Mesothelial cell of epicardium (in vitro differentiated cells): ENCODE results near the gene FAM209A. TPM values are rescaled to one million over a fixed set of nuclear protein-coding genes. Genes with fewer than 3 reads are reported as not detected.

Experiments
- DNase-seq, 2 experiments: peaks; one replicate each; pipeline ENCODE4 v3.0.0; 2021; ENCODE audit warnings: low spot score in 2 of 2; ENCODE audit not compliant: unreplicated experiment in 2 of 2
- H3K27ac Mint-ChIP-seq: 2 replicates; pipeline ENCODE4 v1.8.0; 2021; ENCODE audit warnings: mixed read lengths
- H3K27me3 Mint-ChIP-seq: 2 replicates; pipeline ENCODE4 v1.8.0; 2021; ENCODE audit warnings: low read depth, mixed read lengths
- H3K36me3 Mint-ChIP-seq: 2 replicates; pipeline ENCODE4 v1.8.0; 2021; ENCODE audit warnings: mixed read lengths
- H3K4me1 Mint-ChIP-seq: 2 replicates; pipeline ENCODE4 v1.8.0; 2021; ENCODE audit warnings: mixed read lengths
- H3K4me3 Mint-ChIP-seq: 2 replicates; pipeline ENCODE4 v1.8.0; 2021; ENCODE audit warnings: mild to moderate bottlenecking, moderate library complexity, mixed read lengths
- H3K9me3 Mint-ChIP-seq: 2 replicates; pipeline ENCODE4 v1.8.0; 2021; ENCODE audit warnings: mixed read lengths
- total RNA-seq: library from RNA; stranded (reverse); gene quantifications from 3 replicates; pipeline ENCODE4 v1.2.1, GENCODE V29; 2021
- TF ChIP-seq, protein P1 (sequence below): fragments of 200-600 bp; sonication (generic); IDR thresholded peaks from one replicate; pipeline ENCODE4 v1.5.0; 2021; ENCODE audit warnings: antibody characterized with exemption; ENCODE audit not compliant: unreplicated experiment

FAM209A gene
- total RNA-seq, 1 donor from 2014 or later, result 0.34 TPM

DNA sequence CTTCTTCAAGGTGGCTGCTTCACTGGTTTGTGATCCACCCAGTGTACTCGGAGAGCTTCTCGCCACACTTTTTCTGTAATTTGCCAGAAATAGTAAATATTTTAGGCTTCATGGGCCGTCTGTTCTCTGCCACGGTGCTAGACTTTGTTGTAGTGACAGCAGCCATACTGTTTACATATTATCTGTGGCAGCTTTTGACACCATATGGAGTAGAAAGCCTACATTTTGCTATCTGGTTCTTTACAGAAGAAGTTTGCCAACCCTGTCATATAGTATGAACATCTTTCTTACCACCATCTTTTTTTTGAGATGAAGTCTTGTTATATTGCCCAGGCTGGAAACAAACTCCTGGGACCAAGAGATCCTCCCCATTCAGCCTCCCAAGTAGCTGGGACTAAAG is 41.0 kb downstream of the FAM209A start:
- Mint-ChIP-seq H3K27me3 (no peaks in the 10 kb centered on the region), H3K9me3 (peaks cover 3% of the 10 kb centered on the region), H3K4me3 (no peak overlapping the region), H3K27ac (peak overlapping the region; percentile 85), H3K4me1 (peaks cover 14% of the 10 kb centered on the region), H3K36me3 (no peaks in the 10 kb centered on the region)
- TF ChIP-seq, protein P1, sequence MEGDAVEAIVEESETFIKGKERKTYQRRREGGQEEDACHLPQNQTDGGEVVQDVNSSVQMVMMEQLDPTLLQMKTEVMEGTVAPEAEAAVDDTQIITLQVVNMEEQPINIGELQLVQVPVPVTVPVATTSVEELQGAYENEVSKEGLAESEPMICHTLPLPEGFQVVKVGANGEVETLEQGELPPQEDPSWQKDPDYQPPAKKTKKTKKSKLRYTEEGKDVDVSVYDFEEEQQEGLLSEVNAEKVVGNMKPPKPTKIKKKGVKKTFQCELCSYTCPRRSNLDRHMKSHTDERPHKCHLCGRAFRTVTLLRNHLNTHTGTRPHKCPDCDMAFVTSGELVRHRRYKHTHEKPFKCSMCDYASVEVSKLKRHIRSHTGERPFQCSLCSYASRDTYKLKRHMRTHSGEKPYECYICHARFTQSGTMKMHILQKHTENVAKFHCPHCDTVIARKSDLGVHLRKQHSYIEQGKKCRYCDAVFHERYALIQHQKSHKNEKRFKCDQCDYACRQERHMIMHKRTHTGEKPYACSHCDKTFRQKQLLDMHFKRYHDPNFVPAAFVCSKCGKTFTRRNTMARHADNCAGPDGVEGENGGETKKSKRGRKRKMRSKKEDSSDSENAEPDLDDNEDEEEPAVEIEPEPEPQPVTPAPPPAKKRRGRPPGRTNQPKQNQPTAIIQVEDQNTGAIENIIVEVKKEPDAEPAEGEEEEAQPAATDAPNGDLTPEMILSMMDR, result no peak
- no peak for DNase-seq

DNA sequence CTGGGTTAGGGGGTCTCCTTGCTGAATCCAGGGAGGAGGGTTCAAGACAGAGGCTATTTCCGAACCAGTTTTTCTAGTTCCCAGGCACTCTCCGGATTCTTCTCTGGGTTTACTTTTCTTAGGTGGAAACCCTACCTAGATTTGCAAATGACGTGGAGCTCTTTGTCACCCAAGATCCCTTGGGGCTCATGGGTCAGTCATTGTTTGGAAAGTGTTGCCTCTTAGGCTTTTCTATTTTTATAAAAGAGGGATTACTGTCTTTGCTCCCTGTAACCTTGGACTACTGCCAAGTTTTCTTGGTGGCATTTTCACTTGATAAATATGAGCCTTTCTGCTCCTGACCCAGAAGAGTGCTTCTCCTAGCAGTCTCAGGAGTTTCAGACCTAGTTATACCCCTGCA is 42.1 kb downstream of the FAM209A start:
- H3K36me3 Mint-ChIP-seq, result no peaks in the 10 kb centered on the region
- peak overlapping the region; percentile 85 for H3K27ac Mint-ChIP-seq
- DNase-seq, result no peak
- H3K4me1 Mint-ChIP-seq, result peaks cover 14% of the 10 kb centered on the region
- peaks cover 3% of the 10 kb centered on the region for H3K9me3 Mint-ChIP-seq
- no peaks in the 10 kb centered on the region for H3K27me3 Mint-ChIP-seq
- TF ChIP-seq, protein P1, result no peak
- H3K4me3 Mint-ChIP-seq, result no peak overlapping the region

DNA sequence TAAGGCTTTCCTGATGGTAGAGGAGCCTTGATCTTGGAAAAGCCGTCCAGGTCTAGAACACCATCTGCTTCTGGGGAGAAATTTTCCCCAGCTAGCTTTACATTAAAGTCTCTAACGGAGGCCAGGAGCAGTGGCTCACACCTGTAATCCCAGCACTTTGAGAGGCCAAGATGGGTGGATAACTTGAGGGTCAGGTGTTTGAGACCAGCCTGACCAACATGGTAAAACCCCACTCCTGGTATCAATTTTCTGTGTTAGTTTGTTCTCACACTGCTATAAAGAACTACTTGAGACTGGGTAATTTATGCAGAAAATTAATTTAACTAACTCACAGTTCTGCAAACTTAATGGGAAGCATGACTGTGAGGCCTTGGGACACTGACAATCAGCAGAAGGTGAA is 46.3 kb downstream of the FAM209A start:
- Mint-ChIP-seq H3K4me3 (no peak overlapping the region), H3K9me3 (peaks cover 3% of the 10 kb centered on the region), H3K36me3 (no peaks in the 10 kb centered on the region), H3K27ac (no peak overlapping the region), H3K4me1 (peaks cover 18% of the 10 kb centered on the region), H3K27me3 (no peaks in the 10 kb centered on the region)
- no peak for DNase-seq
- TF ChIP-seq, protein P1, result no peak

DNA sequence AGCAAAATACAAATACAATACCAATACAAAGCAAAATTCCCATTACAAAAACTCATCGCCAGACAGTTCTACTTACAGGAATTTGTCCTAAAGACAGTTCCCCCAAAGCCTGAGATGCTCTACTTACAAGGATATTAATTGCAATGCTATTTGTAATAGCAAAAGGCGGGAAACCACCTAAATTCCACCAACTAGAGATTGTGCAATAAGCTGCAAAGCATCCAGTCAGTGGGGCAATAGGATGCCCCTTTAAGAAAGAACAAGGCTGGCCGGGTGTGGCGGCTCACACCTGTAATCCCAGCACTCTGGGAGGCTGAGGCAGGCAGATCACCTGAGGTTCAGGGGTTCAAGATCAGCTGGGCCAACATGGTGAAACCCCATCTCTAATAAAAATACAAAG is 47.6 kb downstream of the FAM209A start:
- Mint-ChIP-seq H3K27me3 (no peaks in the 10 kb centered on the region), H3K4me3 (no peak overlapping the region), H3K36me3 (no peaks in the 10 kb centered on the region), H3K9me3 (peaks cover 3% of the 10 kb centered on the region), H3K4me1 (peaks cover 8% of the 10 kb centered on the region), H3K27ac (no peak overlapping the region)
- TF ChIP-seq, protein P1, result no peak
- no peak for DNase-seq

DNA sequence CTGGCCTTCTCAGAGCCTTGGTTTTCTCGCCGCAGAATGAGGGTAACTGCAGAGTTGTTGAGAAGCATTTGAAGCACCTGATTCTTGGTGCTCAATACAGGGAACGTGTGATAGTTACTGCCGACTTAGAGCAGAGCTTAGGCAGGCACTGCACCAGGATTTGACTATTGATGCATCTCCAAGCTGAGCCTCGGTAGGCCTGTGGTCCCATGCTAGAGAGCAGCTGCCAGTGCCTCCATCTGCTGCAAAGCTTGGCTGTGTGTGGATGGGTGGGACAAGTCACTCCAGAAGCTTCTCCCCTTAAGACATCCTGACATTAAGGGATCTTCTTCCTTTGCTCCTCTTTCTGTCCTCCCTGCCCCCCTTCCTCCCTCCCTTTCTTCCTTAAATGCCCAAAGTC is 49.4 kb downstream of the FAM209A start:
- no peaks in the 10 kb centered on the region for H3K36me3 Mint-ChIP-seq
- no peak for DNase-seq
- H3K27ac Mint-ChIP-seq, result no peak overlapping the region
- H3K9me3 Mint-ChIP-seq, result peaks cover 3% of the 10 kb centered on the region
- H3K27me3 Mint-ChIP-seq, result no peaks in the 10 kb centered on the region
- TF ChIP-seq, protein P1, result no peak
- no peak overlapping the region for H3K4me3 Mint-ChIP-seq
- H3K4me1 Mint-ChIP-seq, result peaks cover 5% of the 10 kb centered on the region

DNA sequence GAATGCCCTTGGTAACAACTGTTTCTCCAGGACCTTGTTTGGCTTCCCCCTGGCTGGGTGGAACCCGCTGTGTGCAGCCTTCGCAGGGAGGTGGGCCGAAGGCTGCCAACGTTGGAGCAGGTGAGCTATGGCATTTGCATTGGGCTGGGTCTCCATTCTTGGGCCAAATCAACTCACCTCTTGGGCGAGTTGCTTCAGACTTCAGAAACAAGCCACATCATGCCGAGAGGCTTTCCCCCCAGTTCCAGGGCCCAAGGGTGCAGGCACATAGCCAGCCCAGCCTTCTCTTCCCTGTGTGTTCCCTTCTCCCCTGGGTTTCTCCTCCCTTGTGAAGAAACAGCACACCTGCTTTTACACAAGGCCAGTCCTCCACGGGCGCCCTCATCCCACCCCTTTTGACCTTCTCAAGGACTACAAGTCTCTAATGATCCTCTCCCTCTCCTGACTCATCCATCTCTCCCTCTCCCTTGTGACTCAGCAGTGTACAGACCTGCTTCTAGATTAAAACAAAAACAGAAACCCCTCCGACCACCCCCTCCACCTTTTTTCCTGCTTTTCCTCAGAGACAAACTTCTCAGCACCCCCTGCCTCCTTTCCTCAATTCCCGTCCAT is 50.1 kb downstream of the FAM209A start:
- DNase-seq, result no peak
- TF ChIP-seq, protein P1, result no peak
- H3K27ac Mint-ChIP-seq, result no peak overlapping the region

More for the DNA sequence above, 50.1 kb downstream of the FAM209A start:
- Mint-ChIP-seq H3K36me3 (no peaks in the 10 kb centered on the region), H3K4me3 (no peak overlapping the region), H3K4me1 (peaks cover 10% of the 10 kb centered on the region), H3K27me3 (no peaks in the 10 kb centered on the region), H3K9me3 (peaks cover 3% of the 10 kb centered on the region)
